ENCODE measurements around the gene ARL15.

GRCh38 chr5:54165687-54166086 lies 144.7 kb downstream of the ARL15 start:
- no peak for TF ChIP-seq CTCF (conservative IDR thresholded peaks at IDR 0.05; ENCODE audit: low read depth, low read length)
- no peak for TF ChIP-seq POLR2A (IDR thresholded peaks at IDR 0.05; ENCODE audit: low read depth, low read length)
- TF ChIP-seq MXI1 (IDR thresholded peaks at IDR 0.05; ENCODE audit: borderline replicate concordance, low read depth, low read length): no peak
- no peak for TF ChIP-seq MAZ (IDR thresholded peaks at IDR 0.05; ENCODE audit: borderline replicate concordance, low read depth, low read length)
